ENCODE results near the gene ANLN.

DNA sequence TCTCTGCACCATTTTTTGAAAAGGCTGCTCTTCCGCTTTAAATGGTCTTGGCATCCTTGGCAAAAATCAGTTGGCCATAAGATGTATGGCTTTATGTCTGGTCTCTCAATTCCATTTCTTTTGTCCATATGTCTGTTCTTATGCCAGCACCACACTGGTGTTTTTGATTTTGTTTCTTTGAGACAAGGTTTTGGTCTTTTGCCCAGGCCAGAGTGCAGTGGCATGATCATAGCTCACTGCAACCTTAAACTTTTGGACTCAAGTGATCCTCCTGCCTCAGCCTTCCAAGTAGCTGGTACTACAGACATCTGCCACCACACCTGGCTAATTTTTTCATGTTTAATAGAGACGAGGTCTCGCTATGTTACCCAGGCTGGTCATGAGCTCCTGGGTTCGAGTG lies 48.5 kb downstream of the ANLN start:
- TF ChIP-seq, protein P1, sequence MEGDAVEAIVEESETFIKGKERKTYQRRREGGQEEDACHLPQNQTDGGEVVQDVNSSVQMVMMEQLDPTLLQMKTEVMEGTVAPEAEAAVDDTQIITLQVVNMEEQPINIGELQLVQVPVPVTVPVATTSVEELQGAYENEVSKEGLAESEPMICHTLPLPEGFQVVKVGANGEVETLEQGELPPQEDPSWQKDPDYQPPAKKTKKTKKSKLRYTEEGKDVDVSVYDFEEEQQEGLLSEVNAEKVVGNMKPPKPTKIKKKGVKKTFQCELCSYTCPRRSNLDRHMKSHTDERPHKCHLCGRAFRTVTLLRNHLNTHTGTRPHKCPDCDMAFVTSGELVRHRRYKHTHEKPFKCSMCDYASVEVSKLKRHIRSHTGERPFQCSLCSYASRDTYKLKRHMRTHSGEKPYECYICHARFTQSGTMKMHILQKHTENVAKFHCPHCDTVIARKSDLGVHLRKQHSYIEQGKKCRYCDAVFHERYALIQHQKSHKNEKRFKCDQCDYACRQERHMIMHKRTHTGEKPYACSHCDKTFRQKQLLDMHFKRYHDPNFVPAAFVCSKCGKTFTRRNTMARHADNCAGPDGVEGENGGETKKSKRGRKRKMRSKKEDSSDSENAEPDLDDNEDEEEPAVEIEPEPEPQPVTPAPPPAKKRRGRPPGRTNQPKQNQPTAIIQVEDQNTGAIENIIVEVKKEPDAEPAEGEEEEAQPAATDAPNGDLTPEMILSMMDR (IDR thresholded peaks at IDR 0.05) = no peak
- TF ChIP-seq POLR2A (IDR thresholded peaks at IDR 0.05) = no peak

All from body of pancreas (tissue), 4 donors.